ENCODE data around the gene FZR1.
"Not testable (repeated sequence)": the region's sequence is repeated elsewhere in the genome, so short reads cannot be mapped to it uniquely, and the experiment has no call there.

FZR1 gene

DNA sequence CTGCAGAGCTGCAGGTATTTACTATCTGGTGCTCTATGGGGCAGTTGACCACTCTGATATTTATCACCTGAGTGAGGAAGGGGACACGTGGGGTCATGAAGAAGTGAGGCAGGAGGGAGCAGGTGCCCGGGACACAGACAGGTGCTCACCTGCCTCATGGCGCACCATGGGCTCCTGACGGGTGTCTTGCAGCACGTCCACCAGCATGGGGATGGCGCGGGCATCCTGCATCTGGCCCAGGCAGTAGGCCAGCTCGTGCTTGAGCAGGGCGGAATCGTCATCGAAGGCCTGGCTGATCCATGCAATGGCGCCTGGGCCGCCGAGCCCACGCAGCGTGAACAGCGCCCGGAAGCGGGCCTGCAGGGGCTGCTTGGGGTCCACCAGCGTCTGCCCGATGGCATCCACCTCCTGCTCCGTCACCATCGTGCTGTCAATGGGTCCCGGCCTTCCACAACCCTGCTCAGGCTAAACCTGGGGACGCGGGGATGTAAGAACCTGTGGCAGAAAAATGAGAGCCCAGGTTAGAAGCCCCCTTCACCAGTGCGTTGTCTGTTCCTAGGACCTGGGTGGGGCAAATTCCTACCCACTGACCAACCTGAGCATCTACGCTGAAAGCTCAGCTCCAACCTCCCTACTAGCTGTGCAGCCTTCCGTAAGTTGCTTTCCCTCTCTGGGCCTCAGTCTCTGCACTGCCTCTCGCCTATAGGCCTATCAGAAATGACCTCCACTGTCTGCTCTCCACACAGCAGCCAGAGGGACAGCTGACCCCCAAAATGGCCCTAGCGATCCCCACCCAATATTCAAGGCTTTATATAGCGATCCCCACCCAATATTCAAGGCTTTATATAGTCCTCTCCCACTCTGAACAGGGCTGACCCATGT lies 9.5 kb upstream of the FZR1 start:
- no peak for DNase-seq (ENCODE audit: low spot score)

- DNase-seq (ENCODE audit: low spot score): no peak
Observed at GRCh38 chr19:3497757-3498520, 8.2 kb upstream of the FZR1 start.

GRCh38 chr19:3499738-3500428 lies 6.2 kb upstream of the FZR1 start:
- no peak for DNase-seq (ENCODE audit: low spot score)

- peak; percentile 98 for DNase-seq (ENCODE audit: low spot score)
Observed at GRCh38 chr19:3500429-3501101, 5.5 kb upstream of the FZR1 start, which contains the start of gene DOHH. Gene DOHH (minus strand): TSS chr19:3500674. CDS start chr19:3496814, 3,860 bp downstream.

GRCh38 chr19:3501780-3502179 lies 4.3 kb upstream of the FZR1 start:
- DNase-seq (ENCODE audit: low spot score): no peak

DNA sequence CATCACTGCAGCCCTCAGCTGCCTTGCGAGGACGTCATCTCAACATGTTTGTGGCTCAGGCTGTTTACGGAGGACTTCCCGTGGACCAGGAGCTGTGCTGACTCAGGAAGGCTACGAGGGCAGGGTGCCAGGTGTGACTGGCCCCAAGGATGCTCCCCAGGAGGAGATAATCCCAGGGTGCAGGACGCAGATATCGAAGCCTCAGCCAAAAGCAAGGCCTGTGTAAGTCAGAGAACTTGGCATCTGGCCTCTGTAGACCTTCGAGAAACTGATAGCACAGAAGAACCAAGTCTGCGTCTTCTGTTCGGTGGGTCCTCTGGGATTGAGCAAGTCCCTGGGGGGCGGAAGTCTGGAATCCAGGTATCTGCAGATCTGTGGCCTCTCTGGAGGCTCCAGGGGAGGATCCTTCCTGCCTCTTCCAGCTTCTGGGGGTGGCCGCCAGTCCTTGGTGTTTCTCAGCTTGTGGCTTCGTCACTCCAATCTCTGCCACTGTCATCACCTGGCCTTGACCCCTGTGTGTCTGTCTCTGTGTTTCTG lies 3.0 kb upstream of the FZR1 start:
- DNase-seq (ENCODE audit: low spot score): no peak

DNA sequence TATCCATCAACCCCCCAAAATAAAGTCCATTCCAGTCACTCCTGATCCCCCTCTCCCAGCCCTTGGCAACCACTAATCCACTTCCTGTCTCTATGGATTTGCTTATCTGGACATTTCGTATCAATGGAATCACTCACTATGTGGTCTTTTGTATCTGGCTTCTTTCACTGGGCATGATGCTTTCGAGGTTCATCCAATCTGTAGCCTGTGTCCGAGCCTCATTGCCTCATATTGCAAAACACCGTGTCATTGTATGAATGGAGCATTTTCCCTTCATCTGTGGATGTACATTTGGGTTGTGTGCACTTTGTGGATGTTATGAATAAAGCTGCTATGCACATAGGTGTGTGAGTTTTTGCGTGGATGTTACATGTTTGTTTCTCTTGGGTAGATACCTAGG lies 1.4 kb upstream of the FZR1 start:
- DNase-seq (ENCODE audit: low spot score): no peak

DNA sequence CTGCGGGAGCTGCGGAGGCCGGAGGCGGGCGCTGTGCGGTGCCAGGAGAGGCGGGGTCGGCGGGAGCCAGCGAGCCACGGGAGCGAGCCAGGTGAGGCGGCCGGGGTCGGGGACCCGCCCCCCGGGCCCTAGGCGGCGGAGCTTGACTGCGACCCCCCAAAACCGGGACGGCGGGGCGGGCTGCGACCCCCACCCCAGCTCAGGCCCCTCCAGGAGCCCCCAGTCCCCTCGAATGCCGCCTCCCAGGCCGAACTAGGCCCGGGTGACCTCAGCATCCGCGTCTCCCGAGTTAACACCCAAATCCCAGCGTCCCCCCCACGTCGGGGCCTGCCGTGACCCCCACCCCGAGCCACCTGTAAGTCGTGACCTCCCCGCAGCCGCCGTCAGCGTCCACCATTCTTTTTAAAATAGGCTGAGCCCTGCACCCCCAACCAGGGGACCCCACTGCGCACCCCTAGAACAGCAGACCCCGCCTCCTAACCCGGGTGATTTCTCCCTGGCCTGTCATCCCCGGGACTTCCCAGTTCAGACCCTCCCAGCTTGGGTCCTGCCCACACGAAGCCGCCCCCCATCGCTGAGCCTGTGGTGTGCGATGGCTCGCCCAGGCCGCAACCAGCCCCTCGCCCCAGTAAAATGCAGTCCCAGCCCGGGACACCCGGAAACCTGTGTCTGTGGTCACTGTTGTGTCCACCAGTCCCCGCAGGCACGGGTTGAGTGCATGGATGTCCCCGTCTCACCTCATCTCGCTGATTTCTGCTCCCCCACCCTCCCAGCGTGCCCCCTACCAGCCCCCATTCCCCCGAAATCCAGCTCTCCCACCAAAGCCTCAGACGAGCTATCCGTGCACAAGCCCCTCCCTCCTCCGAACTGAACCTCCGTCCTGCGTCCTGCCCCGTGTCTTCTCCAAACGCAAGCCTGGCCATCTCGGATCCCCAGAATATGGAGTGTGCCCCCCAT lies 551 bp downstream of the FZR1 start:
- peak; percentile 26 for DNase-seq (ENCODE audit: low spot score)

- peak; percentile 50 for DNase-seq (ENCODE audit: low spot score)
Observed at GRCh38 chr19:3507371-3508120, 1.4 kb downstream of the FZR1 start.

GRCh38 chr19:3508121-3508661 lies 2.1 kb downstream of the FZR1 start:
- not testable (repeated sequence) for DNase-seq (ENCODE audit: low spot score)

DNA sequence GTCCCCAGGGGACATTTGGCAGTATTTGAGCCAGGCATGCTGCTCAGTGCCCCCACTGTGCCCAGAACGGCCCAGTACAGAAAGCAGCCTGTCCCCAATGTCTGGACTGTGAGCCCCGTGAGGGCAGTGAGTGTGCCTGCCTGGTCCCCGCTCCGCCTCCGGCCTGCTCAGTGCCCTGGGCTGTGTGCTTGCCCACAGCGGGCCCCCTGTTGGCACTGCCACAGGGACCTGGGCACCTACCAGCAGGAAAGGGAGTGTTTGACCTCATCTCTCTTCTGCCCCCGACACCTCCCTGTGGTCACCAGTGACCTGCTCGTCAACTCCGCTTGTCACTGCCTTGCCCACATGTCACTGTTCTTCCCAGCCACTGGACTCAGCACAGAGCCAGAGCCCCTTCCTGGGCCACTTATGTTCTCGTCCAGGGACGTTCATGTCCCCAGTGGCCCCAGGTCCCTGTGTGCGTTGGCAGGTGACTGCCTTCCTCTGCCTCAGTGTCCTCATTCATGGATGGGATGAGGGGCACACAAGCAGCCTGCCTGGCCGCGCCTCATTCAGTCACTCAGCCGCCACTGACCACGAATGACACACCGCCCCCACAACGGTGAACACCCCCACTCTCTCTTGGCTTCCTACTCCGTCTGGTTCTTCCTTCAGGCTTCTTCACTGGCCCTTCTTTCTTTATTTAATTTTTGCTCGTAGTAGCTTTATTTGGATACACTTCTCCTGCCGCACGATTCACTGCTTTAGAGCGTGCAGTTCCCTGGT lies 2.8 kb downstream of the FZR1 start:
- no peak for DNase-seq (ENCODE audit: low spot score)

DNA sequence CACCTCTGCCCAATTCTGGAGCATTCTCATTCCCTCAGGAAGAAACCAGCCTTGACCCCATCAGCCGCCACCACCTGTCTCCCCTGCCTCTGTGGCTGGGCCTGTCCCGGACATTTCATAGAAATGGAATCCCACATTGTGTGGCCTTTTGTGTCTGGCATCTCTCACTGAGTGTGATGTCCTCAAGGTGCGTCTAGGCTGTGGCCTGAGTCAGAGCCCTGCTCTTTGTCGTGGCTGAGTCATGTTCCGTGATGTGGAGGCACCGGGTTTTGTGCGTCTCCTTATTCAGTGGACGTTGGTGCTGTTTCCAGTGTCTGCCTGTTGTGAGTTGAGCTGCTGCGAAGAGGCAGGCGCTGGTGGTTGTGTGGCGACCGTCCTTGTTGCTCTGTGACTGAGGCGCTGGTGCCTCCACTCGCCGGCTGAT lies 3.5 kb downstream of the FZR1 start:
- DNase-seq (ENCODE audit: low spot score): peak; percentile 16

- DNase-seq (ENCODE audit: low spot score): no peak
Observed at GRCh38 chr19:3510727-3511126, 4.6 kb downstream of the FZR1 start.

GRCh38 chr19:3511506-3512251 lies 5.6 kb downstream of the FZR1 start:
- DNase-seq (ENCODE audit: low spot score): no peak

DNA sequence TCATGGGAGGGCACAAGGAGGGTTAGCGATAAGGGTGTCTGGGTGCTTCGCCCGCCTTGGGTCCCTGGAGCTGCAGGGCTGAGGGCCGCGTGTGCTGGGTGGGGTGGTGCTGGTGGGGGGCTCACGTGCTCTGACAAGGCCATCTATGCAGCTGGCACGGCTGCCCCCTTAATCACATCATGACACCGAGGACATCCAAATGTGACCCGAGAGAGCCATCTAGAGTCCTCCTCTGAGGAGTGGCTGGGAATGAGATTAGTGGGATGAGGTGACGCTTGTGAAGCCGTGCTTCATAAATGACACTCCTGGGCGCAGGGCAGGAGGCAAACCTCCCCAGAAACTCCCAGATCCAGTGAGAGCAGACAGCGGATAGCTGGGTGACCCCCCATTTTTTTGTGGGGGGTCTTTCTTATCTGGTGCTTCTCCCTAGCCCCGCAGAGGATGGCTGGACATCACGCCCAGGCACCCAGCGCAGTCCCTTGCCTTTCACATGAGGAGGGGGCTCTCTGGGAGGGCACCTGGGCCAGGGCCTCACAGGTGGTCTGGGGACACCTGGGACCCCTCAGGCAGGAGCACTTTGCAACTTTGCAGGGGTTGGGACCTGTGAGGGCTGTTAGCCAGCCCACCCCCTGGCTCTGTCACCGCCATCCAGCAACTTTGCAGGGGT lies 6.6 kb downstream of the FZR1 start:
- no peak for DNase-seq (ENCODE audit: low spot score)

DNA sequence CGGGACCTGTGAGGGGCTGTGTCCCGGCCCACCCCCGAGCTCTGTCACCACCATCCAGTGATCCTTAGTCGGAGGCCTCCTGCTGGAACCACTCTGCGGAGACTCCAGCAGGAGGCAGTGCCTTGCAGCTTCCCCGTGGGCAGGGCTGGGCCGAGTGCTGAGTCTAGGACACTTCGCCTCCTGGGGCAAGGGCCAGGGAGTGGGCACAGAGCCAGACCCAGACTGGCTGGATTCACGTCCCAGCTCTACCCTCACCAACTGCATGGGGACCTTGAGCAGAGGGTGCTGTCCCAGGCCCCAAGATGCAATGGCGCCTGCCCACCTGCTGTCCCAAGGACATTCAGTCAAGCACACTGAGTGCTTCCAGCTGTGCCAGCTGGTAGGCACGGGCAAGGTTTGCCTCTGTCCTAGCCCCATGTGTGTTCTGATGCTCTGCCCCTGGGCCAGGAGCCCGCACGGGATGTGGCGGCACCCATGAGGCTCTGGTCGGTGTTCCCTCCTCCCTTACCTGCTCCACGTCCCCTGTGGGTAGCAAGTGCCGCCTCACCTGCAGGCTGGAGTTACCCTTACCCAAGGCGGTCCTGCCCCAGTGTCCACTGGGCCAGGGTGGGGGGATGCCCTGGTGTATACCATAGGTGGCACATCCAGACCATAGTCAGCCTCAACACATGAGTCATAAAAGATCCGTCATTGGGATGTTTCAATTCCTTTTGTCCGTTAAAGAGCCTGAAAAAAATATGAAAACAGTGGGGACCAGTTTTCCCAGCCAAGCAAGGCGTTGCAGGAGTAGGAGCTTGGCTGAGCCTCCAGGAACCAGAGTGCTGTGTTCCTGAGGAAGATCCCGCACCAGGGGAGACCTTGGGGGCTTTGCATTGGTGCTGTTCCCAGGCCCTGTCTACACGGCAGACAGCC lies 7.4 kb downstream of the FZR1 start:
- no peak for DNase-seq (ENCODE audit: low spot score)

Data from CD4-positive, alpha-beta T cell treated with Interleukin-15 for 4 hours (primary cell).